ENCODE measurements around the gene ORAI2.
A peak's percentile ranks its signal among the peaks of the same experiment; 100 is the strongest.
"Not testable (repeated sequence)": the region's sequence is repeated elsewhere in the genome, so short reads cannot be mapped to it uniquely, and the experiment has no call there.

The ORAI2 gene

GRCh38 chr7:102447311-102447710, 13.9 kb downstream of the ORAI2 start:
- DNase-seq: no peak

GRCh38 chr7:102449136-102449535, 15.8 kb downstream of the ORAI2 start:
- no peak for DNase-seq

GRCh38 chr7:102450242-102450641, 16.9 kb downstream of the ORAI2 start:
- peak; percentile 74 for DNase-seq

GRCh38 chr7:102451371-102452054, 18.1 kb downstream of the ORAI2 start:
- DNase-seq: no peak

GRCh38 chr7:102452451-102452850, 19.1 kb downstream of the ORAI2 start:
- no peak for DNase-seq

- no peak for DNase-seq
Measured at GRCh38 chr7:102453319-102453718, 19.9 kb downstream of the ORAI2 start.

- DNase-seq: no peak
Measured at GRCh38 chr7:102454468-102454867, 21.1 kb downstream of the ORAI2 start.

GRCh38 chr7:102454932-102455331, 21.6 kb downstream of the ORAI2 start:
- DNase-seq: not testable (repeated sequence)

GRCh38 chr7:102455596-102455995, 22.2 kb downstream of the ORAI2 start:
- DNase-seq: no peak

- no peak for DNase-seq
Measured at GRCh38 chr7:102456327-102456726, 23.0 kb downstream of the ORAI2 start.

- DNase-seq: no peak
Measured at GRCh38 chr7:102457352-102457924, 24.1 kb downstream of the ORAI2 start.

- DNase-seq: no peak
Measured at GRCh38 chr7:102459221-102459844, 26.0 kb downstream of the ORAI2 start.

GRCh38 chr7:102460467-102460866, 27.1 kb downstream of the ORAI2 start:
- no peak for DNase-seq

- DNase-seq: no peak
Measured at GRCh38 chr7:102463841-102464576, 30.6 kb downstream of the ORAI2 start.

- DNase-seq: peak; percentile 96
Measured at GRCh38 chr7:102464577-102465280, 31.4 kb downstream of the ORAI2 start, which contains the start of the genes ALKBH4 and LRWD1. TSS of gene ALKBH4 (minus strand) at chr7:102464863. CDS start at chr7:102464836, 27 bp downstream. TSS of gene LRWD1 (plus strand) at chr7:102464984. CDS start at chr7:102465081, 97 bp downstream.

GRCh38 chr7:102466097-102466496, 32.7 kb downstream of the ORAI2 start:
- DNase-seq: no peak

- no peak for DNase-seq
Measured at GRCh38 chr7:102467581-102468477, 34.5 kb downstream of the ORAI2 start.

GRCh38 chr7:102468478-102469350, 35.3 kb downstream of the ORAI2 start:
- DNase-seq: no peak

- no peak for DNase-seq
Measured at GRCh38 chr7:102469351-102469971, 36.1 kb downstream of the ORAI2 start.

All from CD4-positive, alpha-beta T cell treated with Interleukin-17A for 4 hours (primary cell).